Measurements from ENCODE around the gene GGTA1. TPM values are rescaled to one million over a fixed set of nuclear protein-coding genes. Genes with fewer than 3 reads are reported as not detected.
"Not testable (repeated sequence)": the region's sequence is repeated elsewhere in the genome, so short reads cannot be mapped to it uniquely, and the experiment has no call there.

GGTA1 gene
- polyA plus RNA-seq, 1 donor from 2014 or later: not detected

GRCh38 chr9:121463026-121463807 is 36.4 kb downstream of the GGTA1 start:
- no peaks in the 10 kb centered on the region for H3K27me3 ChIP-seq (ENCODE audit: insufficient read depth, low read depth, low read length)
- no peak overlapping the region for H3K4me3 ChIP-seq (ENCODE audit: low read length)
- H3K9me2 ChIP-seq (ENCODE audit: insufficient read depth, low read length): no peaks in the 10 kb centered on the region
- H2AFZ ChIP-seq (ENCODE audit: low read depth, low read length): no peak overlapping the region
- H3K79me2 ChIP-seq (replicated peaks; ENCODE audit: insufficient read depth, low read length): no peaks in the 10 kb centered on the region
- no peak overlapping the region for H3K9ac ChIP-seq (ENCODE audit: low read length)
- no peak overlapping the region for H3K4me2 ChIP-seq (ENCODE audit: low read length)
- no peaks in the 10 kb centered on the region for H3K9me3 ChIP-seq (ENCODE audit: low read length)
- TF ChIP-seq, protein P1, sequence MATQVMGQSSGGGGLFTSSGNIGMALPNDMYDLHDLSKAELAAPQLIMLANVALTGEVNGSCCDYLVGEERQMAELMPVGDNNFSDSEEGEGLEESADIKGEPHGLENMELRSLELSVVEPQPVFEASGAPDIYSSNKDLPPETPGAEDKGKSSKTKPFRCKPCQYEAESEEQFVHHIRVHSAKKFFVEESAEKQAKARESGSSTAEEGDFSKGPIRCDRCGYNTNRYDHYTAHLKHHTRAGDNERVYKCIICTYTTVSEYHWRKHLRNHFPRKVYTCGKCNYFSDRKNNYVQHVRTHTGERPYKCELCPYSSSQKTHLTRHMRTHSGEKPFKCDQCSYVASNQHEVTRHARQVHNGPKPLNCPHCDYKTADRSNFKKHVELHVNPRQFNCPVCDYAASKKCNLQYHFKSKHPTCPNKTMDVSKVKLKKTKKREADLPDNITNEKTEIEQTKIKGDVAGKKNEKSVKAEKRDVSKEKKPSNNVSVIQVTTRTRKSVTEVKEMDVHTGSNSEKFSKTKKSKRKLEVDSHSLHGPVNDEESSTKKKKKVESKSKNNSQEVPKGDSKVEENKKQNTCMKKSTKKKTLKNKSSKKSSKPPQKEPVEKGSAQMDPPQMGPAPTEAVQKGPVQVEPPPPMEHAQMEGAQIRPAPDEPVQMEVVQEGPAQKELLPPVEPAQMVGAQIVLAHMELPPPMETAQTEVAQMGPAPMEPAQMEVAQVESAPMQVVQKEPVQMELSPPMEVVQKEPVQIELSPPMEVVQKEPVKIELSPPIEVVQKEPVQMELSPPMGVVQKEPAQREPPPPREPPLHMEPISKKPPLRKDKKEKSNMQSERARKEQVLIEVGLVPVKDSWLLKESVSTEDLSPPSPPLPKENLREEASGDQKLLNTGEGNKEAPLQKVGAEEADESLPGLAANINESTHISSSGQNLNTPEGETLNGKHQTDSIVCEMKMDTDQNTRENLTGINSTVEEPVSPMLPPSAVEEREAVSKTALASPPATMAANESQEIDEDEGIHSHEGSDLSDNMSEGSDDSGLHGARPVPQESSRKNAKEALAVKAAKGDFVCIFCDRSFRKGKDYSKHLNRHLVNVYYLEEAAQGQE (IDR thresholded peaks at IDR 0.05; ENCODE audit: borderline replicate concordance): no peak
- no peak for TF ChIP-seq SMC3 (conservative IDR thresholded peaks at IDR 0.05; ENCODE audit: poor library complexity)
- TF ChIP-seq EZH2 (IDR thresholded peaks at IDR 0.05; ENCODE audit: borderline replicate concordance, insufficient read depth, low read length, poor library complexity, severe bottlenecking): no peak
- TF ChIP-seq EP300 (conservative IDR thresholded peaks at IDR 0.05; ENCODE audit: poor library complexity, severe bottlenecking): no peak
- no peak for TF ChIP-seq RAD21 (conservative IDR thresholded peaks at IDR 0.05)
- TF ChIP-seq CTCF (IDR thresholded peaks at IDR 0.05; ENCODE audit: poor library complexity, severe bottlenecking): no peak
- no peak for TF ChIP-seq MXI1 (conservative IDR thresholded peaks at IDR 0.05; ENCODE audit: poor library complexity, severe bottlenecking)
- TF ChIP-seq POLR2AphosphoS5 (IDR thresholded peaks at IDR 0.05): no peak
- no peak for TF ChIP-seq TAF1 (IDR thresholded peaks at IDR 0.05; ENCODE audit: low read depth)
- H3K36me3 ChIP-seq (ENCODE audit: insufficient read depth, low read length): no peaks in the 10 kb centered on the region
- H3K27ac ChIP-seq (ENCODE audit: low read length): no peak overlapping the region
- H4K20me1 ChIP-seq (ENCODE audit: insufficient read depth): no peaks in the 10 kb centered on the region
- H3F3A ChIP-seq (ENCODE audit: insufficient read depth, low read length, poor library complexity, severe bottlenecking): no peaks in the 10 kb centered on the region

DNA sequence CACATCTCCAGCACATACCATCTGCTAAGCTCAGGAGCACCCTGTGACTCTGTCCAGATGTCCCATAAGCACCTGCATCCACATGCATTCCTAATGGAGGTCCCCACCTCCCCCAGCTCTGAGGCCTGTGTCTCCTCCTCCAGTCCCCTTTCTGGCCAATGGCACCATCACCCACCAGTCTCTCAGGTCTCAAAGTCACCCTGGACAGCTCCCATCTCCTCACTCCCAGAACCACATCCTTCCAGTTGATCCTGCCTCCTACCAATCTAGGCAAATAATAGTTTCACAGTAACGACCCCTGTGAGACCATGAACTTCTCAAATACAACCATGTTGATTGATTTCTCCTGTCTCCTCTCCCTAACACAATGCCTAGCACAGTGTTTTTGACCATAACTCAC is 40.1 kb downstream of the GGTA1 start:
- H3K4me2 ChIP-seq (ENCODE audit: low read length): no peak overlapping the region
- H3K4me3 ChIP-seq (ENCODE audit: low read length): no peak overlapping the region
- H3K36me3 ChIP-seq (ENCODE audit: insufficient read depth, low read length): no peaks in the 10 kb centered on the region
- no peaks in the 10 kb centered on the region for H3F3A ChIP-seq (ENCODE audit: insufficient read depth, low read length, poor library complexity, severe bottlenecking)
- H3K9me3 ChIP-seq (ENCODE audit: low read length): no peaks in the 10 kb centered on the region
- no peak overlapping the region for H3K9ac ChIP-seq (ENCODE audit: low read length)
- no peaks in the 10 kb centered on the region for H3K27me3 ChIP-seq (ENCODE audit: insufficient read depth, low read depth, low read length)
- H4K20me1 ChIP-seq (ENCODE audit: insufficient read depth): no peaks in the 10 kb centered on the region
- no peak overlapping the region for H2AFZ ChIP-seq (ENCODE audit: low read depth, low read length)
- H3K27ac ChIP-seq (ENCODE audit: low read length): no peak overlapping the region
- no peaks in the 10 kb centered on the region for H3K79me2 ChIP-seq (replicated peaks; ENCODE audit: insufficient read depth, low read length)
- H3K9me2 ChIP-seq (ENCODE audit: insufficient read depth, low read length): no peaks in the 10 kb centered on the region
- TF ChIP-seq RAD21 (conservative IDR thresholded peaks at IDR 0.05): no peak
- TF ChIP-seq EZH2 (IDR thresholded peaks at IDR 0.05; ENCODE audit: borderline replicate concordance, insufficient read depth, low read length, poor library complexity, severe bottlenecking): no peak
- TF ChIP-seq CTCF (IDR thresholded peaks at IDR 0.05; ENCODE audit: poor library complexity, severe bottlenecking): no peak
- no peak for TF ChIP-seq TAF1 (IDR thresholded peaks at IDR 0.05; ENCODE audit: low read depth)
- TF ChIP-seq MXI1 (conservative IDR thresholded peaks at IDR 0.05; ENCODE audit: poor library complexity, severe bottlenecking): no peak
- TF ChIP-seq SMC3 (conservative IDR thresholded peaks at IDR 0.05; ENCODE audit: poor library complexity): no peak
- TF ChIP-seq, protein P1 (IDR thresholded peaks at IDR 0.05; ENCODE audit: borderline replicate concordance): no peak

GRCh38 chr9:121458449-121458848 is 41.2 kb downstream of the GGTA1 start:
- not testable (repeated sequence) for H3K4me3 ChIP-seq (ENCODE audit: low read length)

More at GRCh38 chr9:121458449-121458848, 41.2 kb downstream of the GGTA1 start:
- not testable (repeated sequence) for H3K27ac ChIP-seq (ENCODE audit: low read length); H3K79me2 ChIP-seq (replicated peaks; ENCODE audit: insufficient read depth, low read length); H2AFZ ChIP-seq (ENCODE audit: low read depth, low read length); H3K9me2 ChIP-seq (ENCODE audit: insufficient read depth, low read length); H3K36me3 ChIP-seq (ENCODE audit: insufficient read depth, low read length); H3K27me3 ChIP-seq (ENCODE audit: insufficient read depth, low read depth, low read length); H3F3A ChIP-seq (ENCODE audit: insufficient read depth, low read length, poor library complexity, severe bottlenecking); H3K9ac ChIP-seq (ENCODE audit: low read length); H3K4me2 ChIP-seq (ENCODE audit: low read length); H3K9me3 ChIP-seq (ENCODE audit: low read length); H4K20me1 ChIP-seq (ENCODE audit: insufficient read depth)

Measured in neural cell (in vitro differentiated cells).